Pancreas (tissue), 10 donors: ENCODE data around the gene BCL11A. TPM values are rescaled to one million over a fixed set of nuclear protein-coding genes. Genes with fewer than 3 reads are reported as not detected.

ENCODE experiments used
- ATAC-seq, 4 donors: fragments of 200-7000 bp; cut with Tn5 transposase; one replicate each; pipeline versions ENCODE4 v1.8.0 to v1.9.1; 2020; ENCODE audit warnings: mild to moderate bottlenecking in 4 of 4, moderate library complexity in 4 of 4
- DNase-seq, 6 donors: peaks; one replicate each; pipeline ENCODE4 v3.0.0-alpha.2; 2020
- FAIRE-seq: peaks from 2 replicates; lab custom pipeline; 2012; peaks lifted over from hg19 to GRCh38; lab: Jason Lieb, UNC
- H3K27ac ChIP-seq, 4 donors: fragments of 200-600 bp; sonication (generic); 1 replicate in 3 of 4; 2 replicates in 1 of 4; pipeline versions ENCODE4 v1.5.0 to v1.8.0; 2020
- H3K27me3 ChIP-seq, 4 donors: fragments of 200-600 bp; one replicate each; pipeline ENCODE4 v1.8.0; 2021
- H3K36me3 ChIP-seq, 3 donors: fragments of 200-600 bp; sonication (generic) in 1 of 3; one replicate each; pipeline versions ENCODE4 v1.5.0 to v1.8.0; 2020 to 2021
- H3K4me1 ChIP-seq, 3 donors: fragments of 200-600 bp; one replicate each; pipeline ENCODE4 v1.8.0; 2021
- H3K4me3 ChIP-seq, 4 donors: fragments of 200-600 bp; sonication (generic) in 2 of 4; one replicate each; pipeline versions ENCODE4 v1.5.0 to v1.8.0; 2020 to 2021
- H3K9me3 ChIP-seq, 4 donors: fragments of 200-600 bp; one replicate each; pipeline ENCODE4 v1.8.0; 2021
- WGBS, 2 donors: extraction: QIAGEN DNeasy Blood & Tissue Kit; methylation state at CpG; one replicate each; pipeline ENCODE4 v1.1.7; 2013; 5-methylcytosine and 5-hydroxymethylcytosine counted together
- intact Hi-C, 3 donors: fragments of 100-400 bp; cut with DNase I; formaldehyde crosslinking; loops; one replicate each; pipeline versions ENCODE4 v1.11.1 to v1.14.2; 2022
- polyA plus RNA-seq, 2 donors: library from polyadenylated mRNA; stranded (reverse); fragments of 200-250 nt; gene quantifications; one replicate each; pipeline ENCODE4 v1.2.3, GENCODE V29; 2013
- total RNA-seq, 6 donors: library from RNA; stranded (reverse); fragmentation: NEBNext Ultra II Directional in 4 of 6; extraction: Animal tissue kit (Norgen Biotek cat#: 25700) in 4 of 6; gene quantifications; one replicate each; pipeline versions ENCODE4 v1.2.1 to v1.2.4, GENCODE V29; 2021 to 2023
- TF ChIP-seq, protein P1 (sequence below), 4 donors: fragments of 200-600 bp; sonication (generic) in 3 of 4; IDR thresholded peaks; one replicate each; pipeline versions ENCODE4 v1.5.0 to v1.8.0; 2021; ENCODE audit warnings: antibody characterized with exemption in 4 of 4
- donor health status: healthy with polysubstance abuse.
- donor health status: DM: no; HTN: no; CAD: no; lungs with moderate emphysema.
- donor health status: DM: no; HTN: no; CAD: no.
- donor health status: control.
- donor health status: control.
- donor health status: Bipolar disorder and iron deficiency.
- donor health status: DM: yes; HTN: yes; CAD: no.
- donor health status: DM: no; HTN: no; CAD: no.
- donor health status: DM: no; HTN: no; CAD: no.
- donor health status: DM: yes; HTN: yes; CAD: no.

Gene BCL11A
- total and polyA plus RNA-seq, 8 donors: 4.4 to 16.1 (median 11.7) TPM

DNA sequence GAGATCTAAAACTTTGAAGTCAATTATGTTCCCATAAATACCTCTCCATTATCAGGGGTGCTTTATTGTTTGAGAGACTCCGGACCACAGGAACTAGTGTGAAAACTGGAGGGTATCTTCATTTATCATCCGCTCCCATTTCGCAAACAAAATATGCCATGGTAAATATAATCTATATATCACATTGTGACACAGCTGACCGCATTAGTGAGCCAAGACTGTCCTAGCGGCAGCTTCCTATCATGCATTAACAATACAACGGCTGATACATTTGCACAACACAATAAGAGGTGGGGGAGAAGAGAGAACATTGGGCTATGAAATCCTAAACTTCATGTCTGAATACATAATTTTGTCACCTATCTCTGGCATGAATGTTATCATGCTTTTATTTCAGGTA, 29.5 kb downstream of the BCL11A start:
- no peak overlapping the region for H3K4me3 ChIP-seq
- TF ChIP-seq, protein P1, sequence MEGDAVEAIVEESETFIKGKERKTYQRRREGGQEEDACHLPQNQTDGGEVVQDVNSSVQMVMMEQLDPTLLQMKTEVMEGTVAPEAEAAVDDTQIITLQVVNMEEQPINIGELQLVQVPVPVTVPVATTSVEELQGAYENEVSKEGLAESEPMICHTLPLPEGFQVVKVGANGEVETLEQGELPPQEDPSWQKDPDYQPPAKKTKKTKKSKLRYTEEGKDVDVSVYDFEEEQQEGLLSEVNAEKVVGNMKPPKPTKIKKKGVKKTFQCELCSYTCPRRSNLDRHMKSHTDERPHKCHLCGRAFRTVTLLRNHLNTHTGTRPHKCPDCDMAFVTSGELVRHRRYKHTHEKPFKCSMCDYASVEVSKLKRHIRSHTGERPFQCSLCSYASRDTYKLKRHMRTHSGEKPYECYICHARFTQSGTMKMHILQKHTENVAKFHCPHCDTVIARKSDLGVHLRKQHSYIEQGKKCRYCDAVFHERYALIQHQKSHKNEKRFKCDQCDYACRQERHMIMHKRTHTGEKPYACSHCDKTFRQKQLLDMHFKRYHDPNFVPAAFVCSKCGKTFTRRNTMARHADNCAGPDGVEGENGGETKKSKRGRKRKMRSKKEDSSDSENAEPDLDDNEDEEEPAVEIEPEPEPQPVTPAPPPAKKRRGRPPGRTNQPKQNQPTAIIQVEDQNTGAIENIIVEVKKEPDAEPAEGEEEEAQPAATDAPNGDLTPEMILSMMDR (IDR thresholded peaks at IDR 0.05): no peak
- no peak for FAIRE-seq
- no peak for DNase-seq
- WGBS, 2 donors: 75 to 81% methylated on average over 6 of the region's 6 CpGs
- ATAC-seq: no peak
- H3K27ac ChIP-seq: no peak overlapping the region
- H3K4me1 ChIP-seq: peaks cover 2 to 8% (median 2%) of the 10 kb centered on the region in 3 donors
- H3K9me3 ChIP-seq: no peaks in the 10 kb centered on the region
- intact Hi-C loops: no loop called here
- H3K36me3 ChIP-seq: no peaks in the 10 kb centered on the region
- H3K27me3 ChIP-seq: no peaks in the 10 kb centered on the region

DNA sequence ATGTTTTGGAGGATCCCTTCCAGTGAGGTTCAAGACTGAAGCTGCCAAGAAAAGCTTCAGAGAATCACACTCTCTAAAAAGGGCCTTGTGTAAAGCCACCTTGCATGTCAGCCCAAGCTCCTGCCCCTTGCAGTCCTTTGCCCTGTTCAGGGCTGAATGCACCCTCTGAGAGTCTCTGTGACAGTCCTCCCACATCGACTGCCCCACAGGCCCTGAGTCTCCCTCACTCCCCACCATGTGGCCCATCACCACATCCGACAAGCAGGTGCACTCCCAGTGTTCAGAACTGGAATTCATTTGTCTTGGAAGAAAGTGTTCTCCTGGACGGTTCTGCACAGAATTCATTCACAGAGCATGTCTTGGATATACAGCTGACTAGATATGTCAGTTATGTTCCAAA, 31.0 kb downstream of the BCL11A start:
- TF ChIP-seq, protein P1 (IDR thresholded peaks at IDR 0.05): no peak
- Histone ChIP-seq H3K4me1 (peaks cover 0 to 8% (median 4%) of the 10 kb centered on the region in 3 donors), H3K4me3 (no peak overlapping the region), H3K27ac (no peak overlapping the region), H3K9me3 (no peaks in the 10 kb centered on the region), H3K36me3 (no peaks in the 10 kb centered on the region), H3K27me3 (no peaks in the 10 kb centered on the region)
- intact Hi-C loops: no loop called here
- ATAC-seq: no peak
- DNase-seq: no peak
- WGBS, 2 donors: 52 to 64% methylated on average over 3 of the region's 3 CpGs
- no peak for FAIRE-seq

DNA sequence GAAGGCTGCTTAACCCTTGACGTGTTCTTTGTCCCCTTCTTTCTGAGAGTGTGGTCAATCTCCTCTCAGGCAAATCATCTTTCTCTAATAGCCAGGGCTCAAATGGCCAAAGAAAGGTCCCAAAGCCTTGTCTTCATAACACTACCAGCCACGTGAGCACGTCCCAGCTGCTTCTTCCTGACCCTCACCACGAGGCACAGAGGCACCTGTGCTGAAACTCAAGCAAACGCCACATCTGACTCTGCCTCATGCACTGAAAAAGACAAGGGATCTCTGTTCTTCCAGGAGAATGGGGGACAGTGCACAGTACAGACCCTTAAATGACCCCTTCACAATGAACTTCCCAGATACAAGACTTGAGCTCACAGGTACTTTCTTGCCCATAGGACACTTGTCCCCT, 31.8 kb downstream of the BCL11A start:
- WGBS, 2 donors: 88 to 91% methylated on average over 5 of the region's 5 CpGs
- no peaks in the 10 kb centered on the region for H3K36me3 ChIP-seq
- intact Hi-C loops: no loop called here
- TF ChIP-seq, protein P1 (IDR thresholded peaks at IDR 0.05): no peak
- no peak for FAIRE-seq
- H3K4me1 ChIP-seq: peaks cover 0 to 8% (median 4%) of the 10 kb centered on the region in 3 donors
- H3K27me3 ChIP-seq: no peaks in the 10 kb centered on the region
- H3K27ac ChIP-seq: no peak overlapping the region
- no peak for ATAC-seq
- DNase-seq: no peak
- H3K9me3 ChIP-seq: no peaks in the 10 kb centered on the region
- H3K4me3 ChIP-seq: no peak overlapping the region

DNA sequence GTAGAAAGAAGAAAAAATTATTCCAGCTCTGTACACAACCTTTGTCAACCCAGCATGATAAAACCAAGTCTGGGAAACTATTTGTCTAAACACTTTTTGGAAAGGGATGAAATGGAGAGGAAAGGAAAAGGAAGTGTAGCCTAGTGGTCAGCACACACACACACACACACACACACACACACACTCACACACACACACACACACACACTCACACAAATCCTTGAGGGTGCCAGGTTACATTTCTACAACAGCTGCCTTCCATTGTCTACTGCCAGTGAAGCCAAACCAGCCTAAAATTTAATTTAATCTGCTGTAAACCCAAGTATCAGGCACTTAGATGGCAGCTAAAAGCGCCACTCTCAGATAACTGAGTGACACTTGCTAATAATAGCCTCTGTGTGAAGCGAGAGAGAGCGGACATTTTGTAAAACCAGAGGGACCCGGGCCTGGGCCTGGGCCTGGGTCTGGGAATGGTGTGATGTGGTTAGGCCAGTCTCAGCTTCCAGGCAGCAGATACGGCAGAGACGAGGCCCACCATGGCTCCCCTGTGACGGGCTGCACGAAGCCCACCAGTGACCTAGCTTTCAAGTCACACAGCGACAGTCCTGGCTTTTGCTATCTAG, 32.4 kb downstream of the BCL11A start:
- 92% methylated on average over 9 of the region's 9 CpGs for WGBS, 2 donors
- Histone ChIP-seq H3K4me3 (no peak overlapping the region), H3K27me3 (no peaks in the 10 kb centered on the region), H3K9me3 (no peaks in the 10 kb centered on the region), H3K27ac (no peak overlapping the region), H3K4me1 (peaks cover 0 to 8% (median 7%) of the 10 kb centered on the region in 3 donors), H3K36me3 (no peaks in the 10 kb centered on the region)
- no peak for FAIRE-seq
- no peak for ATAC-seq
- TF ChIP-seq, protein P1 (IDR thresholded peaks at IDR 0.05): no peak
- intact Hi-C loops: no loop called here
- DNase-seq: no peak

DNA sequence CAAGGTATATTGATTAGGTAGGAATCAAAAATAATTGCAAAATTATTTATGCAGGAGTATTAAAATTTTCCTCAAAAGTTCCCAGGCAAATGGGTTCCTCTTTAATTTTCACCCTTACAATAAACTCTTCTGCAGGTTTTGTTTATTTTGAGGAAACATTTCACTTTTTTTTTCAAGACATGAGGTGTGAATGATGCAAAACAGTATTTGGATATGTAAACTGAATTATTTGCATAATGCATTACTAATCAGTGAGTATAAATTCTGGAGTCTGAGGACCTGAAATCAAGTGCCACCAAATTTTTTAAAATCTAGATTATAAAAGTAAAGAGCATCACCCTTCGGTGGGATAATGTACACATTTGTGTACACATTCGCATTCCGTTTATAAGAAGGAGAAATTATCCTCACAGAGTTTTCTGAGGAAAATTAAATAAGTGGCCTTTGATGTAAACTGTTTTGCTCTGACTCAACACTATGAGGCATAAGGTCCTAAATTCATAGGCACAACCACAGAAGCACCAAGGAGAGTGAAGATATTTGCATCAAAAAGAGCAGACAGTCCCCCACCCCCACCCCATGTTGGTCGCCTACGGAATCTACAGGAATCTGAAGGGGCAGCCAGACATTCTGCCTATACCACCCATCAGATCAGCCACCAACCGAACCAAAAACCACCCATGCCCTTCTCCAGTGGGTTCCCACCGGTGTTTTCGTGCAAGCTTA, 33.1 kb downstream of the BCL11A start:
- TF ChIP-seq, protein P1 (IDR thresholded peaks at IDR 0.05): no peak
- Histone ChIP-seq H3K27me3 (no peaks in the 10 kb centered on the region), H3K36me3 (no peaks in the 10 kb centered on the region), H3K4me3 (no peak overlapping the region), H3K9me3 (no peaks in the 10 kb centered on the region), H3K27ac (no peak overlapping the region), H3K4me1 (peaks cover 0 to 8% (median 7%) of the 10 kb centered on the region in 3 donors)
- FAIRE-seq (no peak), DNase-seq (no peak), ATAC-seq (no peak)
- WGBS, 2 donors: 91 to 94% methylated on average over 8 of the region's 8 CpGs
- intact Hi-C loops: no loop called here
